CD4-positive, alpha-beta T cell treated with Interleukin-17A for 1 hour (primary cell): ENCODE measurements around the gene CTAG1A.
"Not testable (repeated sequence)": the region's sequence is repeated elsewhere in the genome, so short reads cannot be mapped to it uniquely, and the experiment has no call there.

Experiments
- DNase-seq: peaks from one replicate; pipeline ENCODE4 v3.0.0-alpha.2; 2020

Gene CTAG1A

DNA sequence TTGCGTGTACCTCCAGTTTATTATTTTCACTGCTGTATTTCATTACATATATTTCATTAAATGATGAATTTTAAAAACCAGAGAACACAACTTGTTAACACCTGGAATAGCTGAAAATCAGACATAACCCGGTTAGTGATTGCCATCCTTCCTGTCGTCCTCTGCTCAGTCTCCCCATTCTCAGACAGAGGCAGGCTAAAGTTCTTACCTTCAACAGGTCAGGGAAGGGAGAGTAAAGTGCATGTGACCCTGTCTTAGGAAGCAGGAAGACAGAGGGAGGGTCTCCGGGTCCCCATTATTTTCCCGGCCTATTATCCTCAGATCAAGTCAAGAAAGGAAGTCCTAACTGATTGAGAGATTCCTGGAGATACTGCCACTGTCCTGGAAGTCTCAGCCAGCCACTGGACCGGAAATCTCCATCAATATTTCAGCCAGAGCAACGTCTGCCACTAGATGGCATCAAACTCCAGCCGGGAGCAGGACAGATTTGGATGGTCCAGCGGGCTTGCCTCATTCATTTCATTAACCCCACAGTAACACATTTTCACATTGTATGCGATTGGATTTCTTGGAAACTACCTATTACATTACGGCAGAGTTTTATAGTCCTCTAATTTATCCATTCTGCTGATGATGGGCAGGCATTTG lies 36.0 kb downstream of the CTAG1A start:
- DNase-seq = not testable (repeated sequence)

- DNase-seq = not testable (repeated sequence)
These were observed 44.0 kb downstream of the CTAG1A start for GRCh38 chrX:154628960-154629359.

DNA sequence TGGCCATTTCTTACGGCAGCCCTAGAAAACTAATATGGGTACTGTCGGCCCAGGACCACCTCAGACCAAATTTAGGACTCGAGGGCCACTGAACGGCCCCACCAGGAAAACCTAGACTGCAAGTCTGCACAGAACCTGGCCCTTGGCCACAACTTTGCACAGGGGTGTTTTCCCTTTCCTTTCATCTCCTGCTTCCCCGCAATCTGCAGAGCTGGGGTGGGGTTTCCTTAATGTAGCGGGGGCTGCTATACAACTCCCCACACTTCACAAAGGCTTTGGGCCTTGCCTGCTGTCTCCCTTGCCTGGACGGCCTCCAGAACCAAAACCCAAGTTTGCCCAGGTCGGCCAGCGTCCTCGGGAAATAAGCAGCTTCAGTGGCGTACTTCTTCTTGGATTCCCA lies 46.0 kb downstream of the CTAG1A start:
- DNase-seq = not testable (repeated sequence)

- not testable (repeated sequence) for DNase-seq
These were observed 48.7 kb downstream of the CTAG1A start for GRCh38 chrX:154633661-154634060.
